Vagina (tissue), 2 donors: ENCODE results near the gene XCL2.
"Not testable (repeated sequence)": the region's sequence is repeated elsewhere in the genome, so short reads cannot be mapped to it uniquely, and the experiment has no call there.

ENCODE experiments used
- POLR2A ChIP-seq, 2 donors: fragments of 450-650 bp; IDR thresholded peaks; one replicate each; pipeline ENCODE4 v1.6.1; 2017; ENCODE audit warnings: antibody characterized with exemption in 2 of 2, mild to moderate bottlenecking in 2 of 2, moderate library complexity in 2 of 2
- POLR2AphosphoS5 ChIP-seq, 2 donors: sonication (generic); formaldehyde crosslinking; IDR thresholded peaks; one replicate each; pipeline ENCODE4 v1.9.0; 2017; ENCODE audit warnings: antibody characterized with exemption in 2 of 2, mild to moderate bottlenecking in 2 of 2, low read depth in 1 of 2; ENCODE audit not compliant: insufficient read depth in 1 of 2
- TF ChIP-seq, protein P1 (sequence below), 3 experiments: fragments of 450-650 bp in 2 of 3; fragments of 200-600 bp in 1 of 3; sonication (generic) in 1 of 3; IDR thresholded peaks; one replicate each; pipeline ENCODE4 v1.5.1; 2017 to 2019; ENCODE audit warnings: antibody characterized with exemption in 3 of 3, mild to moderate bottlenecking in 2 of 3, moderate library complexity in 2 of 3

DNA sequence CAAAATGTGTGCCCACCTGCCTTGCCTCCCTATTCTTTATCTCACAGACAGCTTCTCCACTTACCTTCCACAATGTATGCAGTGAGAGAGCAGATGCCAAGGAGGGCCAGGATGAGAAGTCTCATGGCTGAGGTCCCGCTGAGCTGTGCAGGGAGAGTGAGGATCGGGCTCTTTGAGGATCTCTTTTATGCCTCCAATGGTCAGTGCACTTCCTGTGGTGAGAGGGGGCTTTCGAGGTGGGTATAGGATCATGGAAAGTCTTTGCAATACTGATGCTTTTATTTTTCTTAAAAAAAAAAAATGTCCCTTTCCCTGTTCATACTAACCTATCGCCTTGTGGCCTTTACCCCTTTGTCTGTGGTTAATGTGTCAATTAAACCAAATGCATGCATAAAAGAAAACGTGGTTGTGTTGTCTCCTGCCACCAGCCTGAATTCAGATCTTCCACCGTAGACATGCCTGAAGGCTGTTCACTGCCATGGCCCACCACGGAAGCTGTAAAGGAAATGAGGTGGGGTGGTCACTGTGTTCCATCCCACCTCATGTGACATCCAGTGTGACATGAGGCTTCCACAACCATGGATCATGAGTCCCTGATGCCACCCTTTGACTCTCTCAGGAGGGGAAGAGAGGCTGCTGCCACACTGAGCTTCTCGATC lies at the start of gene XCL2:
- TF ChIP-seq, protein P1, sequence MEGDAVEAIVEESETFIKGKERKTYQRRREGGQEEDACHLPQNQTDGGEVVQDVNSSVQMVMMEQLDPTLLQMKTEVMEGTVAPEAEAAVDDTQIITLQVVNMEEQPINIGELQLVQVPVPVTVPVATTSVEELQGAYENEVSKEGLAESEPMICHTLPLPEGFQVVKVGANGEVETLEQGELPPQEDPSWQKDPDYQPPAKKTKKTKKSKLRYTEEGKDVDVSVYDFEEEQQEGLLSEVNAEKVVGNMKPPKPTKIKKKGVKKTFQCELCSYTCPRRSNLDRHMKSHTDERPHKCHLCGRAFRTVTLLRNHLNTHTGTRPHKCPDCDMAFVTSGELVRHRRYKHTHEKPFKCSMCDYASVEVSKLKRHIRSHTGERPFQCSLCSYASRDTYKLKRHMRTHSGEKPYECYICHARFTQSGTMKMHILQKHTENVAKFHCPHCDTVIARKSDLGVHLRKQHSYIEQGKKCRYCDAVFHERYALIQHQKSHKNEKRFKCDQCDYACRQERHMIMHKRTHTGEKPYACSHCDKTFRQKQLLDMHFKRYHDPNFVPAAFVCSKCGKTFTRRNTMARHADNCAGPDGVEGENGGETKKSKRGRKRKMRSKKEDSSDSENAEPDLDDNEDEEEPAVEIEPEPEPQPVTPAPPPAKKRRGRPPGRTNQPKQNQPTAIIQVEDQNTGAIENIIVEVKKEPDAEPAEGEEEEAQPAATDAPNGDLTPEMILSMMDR (IDR thresholded peaks at IDR 0.05), result not testable (repeated sequence)
- not testable (repeated sequence) for TF ChIP-seq POLR2A (IDR thresholded peaks at IDR 0.05); POLR2AphosphoS5 (IDR thresholded peaks at IDR 0.05; ENCODE audit: insufficient read depth in 1 of 2, low read depth in 1 of 2)
